Thyroid gland (tissue), 4 donors: ENCODE results near the gene PRKCH.

Experiments
- CTCF ChIP-seq, 6 experiments: fragments of 200-600 bp in 3 of 6; fragments of 450-650 bp in 3 of 6; sonication (generic) in 3 of 6; IDR thresholded peaks; one replicate each; pipeline ENCODE4 v1.5.1; 2016 to 2019; ENCODE audit warnings: antibody characterized with exemption in 6 of 6, mild to moderate bottlenecking in 2 of 6, inconsistent platforms in 1 of 6, moderate library complexity in 1 of 6
- POLR2A ChIP-seq, 2 donors: fragments of 450-650 bp; IDR thresholded peaks; one replicate each; pipeline ENCODE4 v1.6.1; 2017; ENCODE audit warnings: antibody characterized with exemption in 2 of 2, mild to moderate bottlenecking in 2 of 2, moderate library complexity in 1 of 2

- TF ChIP-seq CTCF (IDR thresholded peaks at IDR 0.05) (no peak), POLR2A (IDR thresholded peaks at IDR 0.05) (no peak)
Measured at GRCh38 chr14:61395115-61395725, 73.8 kb downstream of the PRKCH start.
